HG02623 (cell line): ENCODE results near the gene RAPH1.
"Not testable (repeated sequence)": the region's sequence is repeated elsewhere in the genome, so short reads cannot be mapped to it uniquely, and the experiment has no call there.

Source experiments
- ATAC-seq: cut with Tn5 transposase; IDR thresholded peaks from one replicate; pipeline ENCODE4 v1.9.1; 2021; ENCODE audit warnings: moderate library complexity; ENCODE audit not compliant: unreplicated experiment

Gene RAPH1

GRCh38 chr2:203437511-203437910 is 97.6 kb downstream of the RAPH1 start:
- no peak for ATAC-seq

GRCh38 chr2:203436496-203436895 is 98.6 kb downstream of the RAPH1 start:
- ATAC-seq = no peak

- no peak for ATAC-seq
Observed at GRCh38 chr2:203432811-203433210, 102.3 kb downstream of the RAPH1 start.

- no peak for ATAC-seq
Observed at GRCh38 chr2:203431391-203432185, 103.5 kb downstream of the RAPH1 start.

GRCh38 chr2:203429643-203430042 is 105.5 kb downstream of the RAPH1 start:
- ATAC-seq = not testable (repeated sequence)

- no peak for ATAC-seq
Observed at GRCh38 chr2:203427061-203427460, 108.0 kb downstream of the RAPH1 start.

- no peak for ATAC-seq
Observed at GRCh38 chr2:203418271-203418670, 116.8 kb downstream of the RAPH1 start.

- ATAC-seq = no peak
Observed at GRCh38 chr2:203413796-203414195, 121.3 kb downstream of the RAPH1 start.

- ATAC-seq = no peak
Observed at GRCh38 chr2:203412546-203413331, 122.4 kb downstream of the RAPH1 start.

GRCh38 chr2:203407496-203407895 is 127.6 kb downstream of the RAPH1 start:
- no peak for ATAC-seq

- ATAC-seq = no peak
Observed at GRCh38 chr2:203404996-203405395, 130.1 kb downstream of the RAPH1 start.

- ATAC-seq = no peak
Observed at GRCh38 chr2:203400805-203401585, 134.1 kb downstream of the RAPH1 start.

GRCh38 chr2:203399031-203399430 is 136.1 kb downstream of the RAPH1 start:
- no peak for ATAC-seq

- ATAC-seq = no peak
Observed at GRCh38 chr2:203396667-203397066, 138.4 kb downstream of the RAPH1 start.

GRCh38 chr2:203395858-203396257 is 139.2 kb downstream of the RAPH1 start:
- ATAC-seq = no peak

GRCh38 chr2:203394519-203395227 is 140.4 kb downstream of the RAPH1 start:
- ATAC-seq = no peak

GRCh38 chr2:203388153-203388552 is 146.9 kb downstream of the RAPH1 start:
- not testable (repeated sequence) for ATAC-seq

- ATAC-seq = no peak
Observed at GRCh38 chr2:203383038-203383437, 152.1 kb downstream of the RAPH1 start.

- ATAC-seq = no peak
Observed at GRCh38 chr2:203379156-203379555, 155.9 kb downstream of the RAPH1 start.

- ATAC-seq = no peak
Observed at GRCh38 chr2:203376173-203376572, 158.9 kb downstream of the RAPH1 start.

- ATAC-seq = not testable (repeated sequence)
Observed at GRCh38 chr2:203372706-203373105, 162.4 kb downstream of the RAPH1 start.
